Mucosa of descending colon (tissue), 3 donors: Measurements from ENCODE around the gene MRPL58. TPM values are rescaled to one million over a fixed set of nuclear protein-coding genes. Genes with fewer than 3 reads are reported as not detected.
"Not testable (repeated sequence)": the region's sequence is repeated elsewhere in the genome, so short reads cannot be mapped to it uniquely, and the experiment has no call there.

Experiments used
- ATAC-seq: fragments of 200-7000 bp; cut with Tn5 transposase; one replicate; pipeline ENCODE4 v1.9.1; 2020; ENCODE audit warnings: mild to moderate bottlenecking, moderate library complexity
- DNase-seq, 3 donors: peaks; one replicate each; pipeline ENCODE4 v3.0.0-alpha.2; 2020
- H3K36me3 ChIP-seq: fragments of 200-600 bp; one replicate; pipeline ENCODE4 v1.8.0; 2021; ENCODE audit warnings: low read depth, mild to moderate bottlenecking
- H3K4me1 ChIP-seq: fragments of 200-600 bp; one replicate; pipeline ENCODE4 v1.8.0; 2021; ENCODE audit warnings: low read depth, mild to moderate bottlenecking
- H3K4me3 ChIP-seq: fragments of 200-600 bp; one replicate; pipeline ENCODE4 v1.8.0; 2021; ENCODE audit warnings: mild to moderate bottlenecking
- H3K9me3 ChIP-seq: fragments of 200-600 bp; one replicate; pipeline ENCODE4 v1.8.0; 2021; ENCODE audit warnings: mild to moderate bottlenecking
- CTCF ChIP-seq: fragments of 200-600 bp; IDR thresholded peaks from one replicate; pipeline ENCODE4 v1.8.0; 2022; ENCODE audit warnings: antibody characterized with exemption, mild to moderate bottlenecking
- intact Hi-C, 2 donors: fragments of 100-400 bp; cut with DNase I in 1 of 2; cut with micrococcal nuclease in 1 of 2; formaldehyde crosslinking; loops; one replicate each; pipeline versions ENCODE4 v1.11.0 to v1.11.1; 2022; cut with DNase I, micrococcal nuclease
- total RNA-seq, 3 donors: library from RNA; stranded (reverse); fragmentation: NEBNext Ultra II Directional in 2 of 3; extraction: Animal tissue kit (Norgen Biotek cat#: 25700) in 2 of 3; gene quantifications; one replicate each; pipeline versions ENCODE4 v1.2.1 to v1.2.4, GENCODE V29; 2021 to 2023
- donor health status: DM: no; HTN: no; CAD: no; lungs with moderate emphysema.
- donor health status: DM: no; HTN: no; CAD: no.
- donor health status: DM: no; HTN: yes; CAD: no.

The MRPL58 gene
- total RNA-seq, 3 donors from 2014 or later, result 24.7 to 32.9 (median 25.4) TPM

- DNase-seq, result no peak
- no peak for TF ChIP-seq CTCF
- H3K4me1 ChIP-seq, result no peaks in the 10 kb centered on the region
- intact Hi-C loops, result no loop called here
- H3K36me3 ChIP-seq, result no peaks in the 10 kb centered on the region
- H3K9me3 ChIP-seq, result no peaks in the 10 kb centered on the region
- no peak overlapping the region for H3K4me3 ChIP-seq
- ATAC-seq, result no peak
Measured at GRCh38 chr17:75001915-75002843, 10.3 kb upstream of the MRPL58 start.

- DNase-seq, result no peak
- no peak for ATAC-seq
- intact Hi-C loops, result no loop called here
- no peak for TF ChIP-seq CTCF
- Histone ChIP-seq H3K9me3 (no peaks in the 10 kb centered on the region), H3K4me3 (no peak overlapping the region), H3K4me1 (no peaks in the 10 kb centered on the region), H3K36me3 (no peaks in the 10 kb centered on the region)
Measured at GRCh38 chr17:75003070-75003956, 9.2 kb upstream of the MRPL58 start.

GRCh38 chr17:75003957-75004355, 8.5 kb upstream of the MRPL58 start:
- Histone ChIP-seq H3K9me3 (no peaks in the 10 kb centered on the region), H3K4me1 (peaks cover 3% of the 10 kb centered on the region), H3K36me3 (no peaks in the 10 kb centered on the region), H3K4me3 (no peak overlapping the region)
- no peak for ATAC-seq
- intact Hi-C loops, result no loop called here
- no peak for DNase-seq
- no peak for TF ChIP-seq CTCF

GRCh38 chr17:75004371-75004770, 8.1 kb upstream of the MRPL58 start:
- Histone ChIP-seq H3K4me3 (no peak overlapping the region), H3K9me3 (no peaks in the 10 kb centered on the region), H3K36me3 (no peaks in the 10 kb centered on the region), H3K4me1 (peaks cover 6% of the 10 kb centered on the region)
- no peak for TF ChIP-seq CTCF
- no peak for DNase-seq
- intact Hi-C loops, result no loop called here
- no peak for ATAC-seq

- ATAC-seq (no peak), DNase-seq (no peak)
- intact Hi-C loops, result no loop called here
- no peaks in the 10 kb centered on the region for H3K9me3 ChIP-seq
- H3K4me3 ChIP-seq, result no peak overlapping the region
- TF ChIP-seq CTCF, result no peak
- H3K4me1 ChIP-seq, result peaks cover 11% of the 10 kb centered on the region
- no peaks in the 10 kb centered on the region for H3K36me3 ChIP-seq
Measured at GRCh38 chr17:75005291-75005690, 7.2 kb upstream of the MRPL58 start.

GRCh38 chr17:75006084-75006483, 6.4 kb upstream of the MRPL58 start:
- H3K4me3 ChIP-seq, intact Hi-C loops, ATAC-seq, H3K36me3 ChIP-seq, H3K9me3 ChIP-seq, DNase-seq: not testable (repeated sequence)
- H3K4me1 ChIP-seq, result peaks cover 11% of the 10 kb centered on the region
